GM21737 (cell line): ENCODE data around the gene EFEMP2.
A peak's percentile ranks its signal among the peaks of the same experiment; 100 is the strongest.
"Not testable (repeated sequence)": the region's sequence is repeated elsewhere in the genome, so short reads cannot be mapped to it uniquely, and the experiment has no call there.

Experiments
- ATAC-seq: cut with Tn5 transposase; IDR thresholded peaks from one replicate; pipeline ENCODE4 v1.9.1; 2021; ENCODE audit warnings: mild to moderate bottlenecking, moderate library complexity; ENCODE audit not compliant: unreplicated experiment

Gene EFEMP2

DNA sequence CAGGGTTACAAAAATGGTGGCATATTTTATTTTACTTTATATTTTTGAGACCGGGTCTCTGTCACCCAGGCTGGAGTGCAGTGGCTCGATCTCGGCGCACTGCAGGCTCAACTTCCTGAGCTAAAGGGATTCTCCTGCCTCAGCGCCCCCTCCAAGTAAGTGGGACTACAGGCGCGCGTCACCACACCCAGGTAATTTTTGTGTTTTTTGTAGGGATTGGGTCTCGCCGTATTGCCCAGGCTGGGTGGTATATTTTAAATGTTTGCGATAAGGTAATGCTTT lies 28.2 kb upstream of the EFEMP2 start:
- no peak for ATAC-seq

GRCh38 chr11:65900125-65900898 lies 27.7 kb upstream of the EFEMP2 start, which contains the start of gene FOSL1:
TSS of gene FOSL1 (minus strand) at chr11:65900388. CDS start at chr11:65900339, 49 bp downstream.
- ATAC-seq: peak; percentile 69

DNA sequence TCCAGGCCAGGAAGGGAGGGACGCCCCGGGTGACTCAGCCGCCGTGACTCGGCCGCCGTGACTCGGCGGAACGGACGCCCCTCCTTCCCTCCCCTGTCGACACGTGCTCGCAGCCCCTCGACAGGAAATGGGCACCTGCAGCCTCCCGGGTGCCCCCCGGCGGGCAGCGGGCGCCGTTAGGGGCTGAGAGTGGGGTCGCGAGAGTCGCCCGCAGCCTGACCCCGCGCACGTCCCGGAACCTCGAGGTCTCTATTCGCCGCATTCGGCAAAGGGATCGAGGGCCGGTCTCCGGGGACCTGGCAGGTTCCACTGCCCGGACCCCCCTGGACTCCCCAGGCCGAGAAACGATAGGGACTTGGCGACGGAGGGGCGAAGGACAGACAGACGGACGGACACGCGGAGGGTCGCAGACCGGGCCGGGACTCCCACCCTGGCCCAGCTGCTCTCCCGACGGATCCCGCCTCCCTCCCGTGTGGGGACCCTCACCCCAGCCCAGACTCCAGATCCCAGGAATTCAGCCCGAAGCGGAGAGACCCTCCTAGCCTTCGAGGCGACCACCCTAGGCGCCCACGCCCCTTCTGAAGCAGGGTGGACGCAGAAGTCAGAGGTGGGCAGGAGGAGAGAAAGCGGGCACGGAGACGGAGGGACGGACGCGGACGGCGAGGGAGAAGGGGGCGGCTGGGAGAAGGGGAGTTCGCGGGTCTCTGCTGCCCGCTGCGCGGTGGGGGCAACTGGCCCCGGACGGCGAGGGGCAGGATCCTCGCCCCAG lies 26.9 kb upstream of the EFEMP2 start:
- ATAC-seq: no peak

DNA sequence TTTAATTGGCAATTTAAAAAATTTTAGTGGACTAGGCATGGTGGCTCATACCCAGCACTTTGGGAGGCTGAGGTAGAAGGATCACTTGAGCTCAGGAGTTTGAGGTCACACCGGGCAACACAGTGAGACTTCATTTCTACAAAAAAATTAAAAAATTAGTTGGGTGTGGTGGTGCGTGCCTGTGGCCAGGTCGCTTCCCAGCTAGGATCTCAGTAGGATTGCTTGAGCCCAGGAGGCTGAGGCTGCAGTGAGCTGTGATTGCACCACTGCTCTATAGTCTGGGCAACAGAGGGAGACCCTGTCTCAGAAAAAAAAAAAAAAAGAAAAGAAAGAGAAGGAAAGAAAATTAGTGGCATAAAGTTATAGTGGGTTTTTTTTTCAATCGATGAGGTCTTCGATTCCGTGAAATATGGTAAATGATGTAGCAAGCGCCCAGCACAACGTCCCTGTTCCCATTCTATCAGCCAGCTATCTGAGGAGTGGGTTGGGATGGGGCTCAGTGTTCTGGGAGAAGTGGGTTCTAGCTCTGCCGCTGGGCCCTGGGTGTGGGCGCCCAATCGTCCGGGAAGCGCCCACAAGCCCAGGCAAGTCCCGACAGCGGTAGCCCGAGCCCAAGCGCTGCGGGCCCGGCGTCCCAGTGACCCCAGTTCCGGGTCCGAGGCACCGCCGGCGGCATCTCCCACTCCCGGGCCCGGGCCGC lies 26.2 kb upstream of the EFEMP2 start:
- ATAC-seq: no peak

DNA sequence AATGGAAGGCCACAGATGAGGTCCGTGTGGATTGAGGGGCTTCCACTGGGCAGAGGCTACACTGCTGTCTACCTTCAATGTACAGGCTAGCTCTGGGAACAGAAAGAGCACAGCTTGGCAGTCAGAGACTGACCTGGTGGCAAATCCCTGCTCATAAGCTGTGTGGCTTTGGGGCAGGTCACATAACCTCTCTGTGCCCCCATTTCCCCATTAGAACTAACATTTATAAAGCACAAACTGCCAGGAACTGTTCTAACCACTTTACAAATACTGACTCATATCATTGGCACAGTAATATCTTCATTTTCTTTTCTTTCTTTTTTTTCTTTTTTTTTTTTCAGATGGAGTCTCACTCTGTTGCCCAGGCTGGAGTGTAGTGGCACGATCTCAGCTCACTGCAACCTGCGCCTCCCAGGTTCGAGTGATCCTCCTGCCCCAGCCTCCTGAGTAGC lies 24.4 kb upstream of the EFEMP2 start:
- ATAC-seq: no peak

DNA sequence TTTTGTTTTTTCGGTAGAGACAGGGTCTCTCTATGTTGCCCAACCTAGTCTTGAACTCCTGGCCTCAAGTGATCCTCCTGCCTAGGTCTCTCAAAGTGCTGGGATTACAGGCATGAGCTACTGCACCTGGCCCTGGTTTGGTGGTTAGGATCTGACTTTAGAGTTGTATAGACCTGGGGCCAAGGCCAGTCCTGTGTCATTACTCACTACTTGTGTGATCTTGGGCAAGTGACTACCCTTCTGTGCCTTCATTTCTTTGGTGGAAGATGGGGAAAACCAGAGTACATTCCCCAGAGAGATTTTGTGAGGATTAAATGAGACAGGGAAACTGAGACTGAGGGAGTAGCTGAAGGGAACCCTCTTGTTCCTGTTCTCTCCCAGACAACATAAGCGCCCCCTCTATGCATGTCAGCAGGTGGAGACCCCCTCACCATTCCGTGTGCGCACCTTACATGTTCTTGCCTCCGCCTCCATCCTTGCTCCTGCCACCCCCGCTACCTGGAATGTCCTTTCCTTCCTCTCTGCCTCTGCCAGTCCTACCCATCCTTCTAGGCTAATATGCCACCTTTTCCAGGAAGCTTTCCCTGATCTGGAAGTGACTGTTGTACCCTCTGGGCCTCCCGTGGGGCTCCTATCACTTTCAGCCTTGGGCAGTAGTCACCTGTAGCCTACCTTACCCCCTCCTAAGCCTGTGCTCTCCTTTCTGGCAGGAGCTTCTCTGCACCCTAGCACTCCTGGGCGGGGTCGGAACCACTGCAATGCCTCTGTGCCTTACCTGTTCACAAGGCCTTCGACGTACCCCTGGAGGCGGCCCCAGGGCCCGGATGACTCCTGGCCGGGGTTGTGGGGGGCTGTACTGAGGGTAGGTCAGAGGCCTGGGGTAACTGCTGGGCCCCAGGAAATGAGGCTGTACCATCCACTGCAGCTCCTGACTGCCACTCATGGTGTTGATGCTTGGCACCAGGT lies 23.7 kb upstream of the EFEMP2 start:
- no peak for ATAC-seq

DNA sequence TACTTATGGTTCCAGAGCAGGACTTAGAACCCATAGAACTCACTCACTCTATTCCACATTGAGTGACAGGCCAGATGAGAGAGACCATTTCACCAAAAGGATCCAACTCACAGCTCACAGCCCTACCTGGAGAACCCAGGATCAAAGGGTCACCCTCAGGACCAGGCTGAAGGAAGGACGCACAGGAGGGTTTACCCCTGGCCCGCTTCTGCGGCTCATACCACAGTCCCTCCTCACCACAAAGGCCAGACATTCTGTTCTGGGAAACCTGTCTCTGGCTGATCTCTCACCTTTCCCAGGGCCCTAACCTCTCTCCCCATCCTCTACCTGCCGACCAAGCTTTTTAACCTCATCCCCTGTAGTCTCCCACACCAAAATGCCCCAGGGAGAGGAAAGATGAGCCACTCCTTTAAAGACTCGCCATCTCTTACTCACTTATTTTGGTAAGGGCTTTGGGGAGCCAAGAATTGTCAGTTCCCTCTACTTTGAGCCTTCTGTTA lies 22.9 kb upstream of the EFEMP2 start:
- ATAC-seq: no peak

GRCh38 chr11:65894034-65894591 lies 21.5 kb upstream of the EFEMP2 start:
- ATAC-seq: no peak

- ATAC-seq: no peak
Observed at GRCh38 chr11:65892661-65893317, 20.2 kb upstream of the EFEMP2 start.

- not testable (repeated sequence) for ATAC-seq
Observed at GRCh38 chr11:65892137-65892540, 19.5 kb upstream of the EFEMP2 start.

DNA sequence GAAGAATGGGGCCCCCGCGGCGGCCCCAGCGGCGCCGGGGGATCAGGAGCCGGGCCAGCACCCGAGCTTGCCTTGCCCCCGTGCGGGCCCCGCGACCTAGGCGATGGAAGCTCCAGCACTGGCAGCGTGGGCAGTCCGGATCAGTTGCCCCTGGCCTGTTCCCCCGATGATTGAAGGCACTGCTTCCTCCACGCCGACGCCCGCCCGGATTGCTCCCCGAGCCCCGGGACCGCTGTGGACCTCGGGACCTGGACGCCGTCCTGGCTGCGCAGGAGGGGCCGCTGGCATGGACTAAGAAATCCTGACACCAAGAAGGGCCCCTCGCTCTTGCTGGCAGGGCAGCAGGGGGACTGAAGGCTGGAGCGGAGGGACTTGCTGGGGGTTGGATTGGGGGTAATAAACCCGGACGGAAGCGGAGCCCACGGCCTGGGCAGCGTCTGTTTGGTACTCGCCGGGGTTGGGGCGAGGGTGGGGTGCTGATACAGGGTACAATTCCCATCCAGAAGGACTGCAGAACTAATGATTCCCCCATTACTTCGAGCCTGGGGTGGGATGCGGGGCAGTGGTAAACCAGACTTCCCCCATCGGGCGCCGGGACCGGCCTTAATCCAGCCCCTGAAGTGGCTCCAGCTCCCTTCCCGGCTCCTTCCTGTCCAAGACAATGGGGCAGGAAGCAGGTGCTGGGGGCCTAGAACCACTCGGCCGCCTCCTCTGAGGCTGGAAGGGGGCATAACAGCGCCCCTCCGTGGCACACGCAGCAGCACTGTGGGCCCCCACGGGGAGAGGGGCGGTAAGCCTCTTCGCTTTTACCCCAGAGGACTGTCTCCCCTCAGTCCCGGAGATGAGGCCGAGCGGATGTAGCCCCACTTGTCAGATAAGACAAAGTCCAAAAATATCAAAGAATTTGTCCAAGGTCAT lies 18.9 kb upstream of the EFEMP2 start:
- no peak for ATAC-seq

DNA sequence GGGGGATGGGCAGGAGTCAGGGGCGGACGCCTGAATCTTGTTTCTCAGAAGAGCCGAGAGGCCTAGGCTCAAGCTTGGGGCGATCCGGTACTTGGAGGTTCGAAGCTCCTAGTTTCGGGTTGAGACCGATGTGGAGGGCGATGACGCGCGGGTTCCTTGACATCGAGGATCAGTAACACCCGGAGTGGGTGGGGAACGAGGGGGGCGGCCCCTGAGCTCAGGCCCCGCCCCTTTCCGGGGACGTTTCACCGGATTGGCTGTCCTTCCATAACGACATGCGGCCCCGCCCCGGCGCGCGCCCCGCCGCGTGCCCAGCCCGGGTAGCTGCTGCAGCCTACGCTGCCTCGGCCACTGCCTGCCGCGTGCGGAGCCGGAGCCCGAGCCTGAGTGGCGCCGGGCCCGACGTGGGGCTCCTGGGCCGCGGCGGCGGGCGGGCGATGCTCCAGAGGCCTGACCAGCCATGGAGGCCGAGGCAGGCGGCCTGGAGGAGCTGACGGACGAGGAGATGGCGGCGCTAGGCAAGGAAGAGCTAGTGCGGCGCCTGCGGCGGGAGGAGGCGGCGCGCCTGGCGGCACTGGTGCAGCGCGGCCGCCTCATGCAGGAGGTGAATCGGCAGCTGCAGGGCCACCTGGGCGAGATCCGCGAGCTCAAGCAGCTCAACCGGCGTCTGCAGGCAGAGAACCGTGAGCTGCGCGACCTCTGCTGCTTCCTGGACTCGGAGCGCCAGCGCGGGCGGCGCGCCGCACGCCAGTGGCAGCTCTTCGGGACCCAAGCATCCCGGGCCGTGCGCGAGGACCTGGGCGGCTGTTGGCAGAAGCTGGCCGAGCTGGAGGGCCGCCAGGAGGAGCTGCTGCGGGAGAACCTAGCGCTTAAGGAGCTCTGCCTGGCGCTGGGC lies 18.0 kb upstream of the EFEMP2 start, which contains the start of gene CCDC85B:
Gene CCDC85B (plus strand): TSS at position 350 of the 895 bp plus-strand sequence. CDS start 111 bp downstream, at position 461.
- peak; percentile 56 for ATAC-seq

- ATAC-seq: peak; percentile 42
Observed at GRCh38 chr11:65888163-65888814, 15.7 kb upstream of the EFEMP2 start, which contains the start of gene FIBP. TSS of gene FIBP (minus strand) at chr11:65888471. CDS start at chr11:65888418, 53 bp downstream.

DNA sequence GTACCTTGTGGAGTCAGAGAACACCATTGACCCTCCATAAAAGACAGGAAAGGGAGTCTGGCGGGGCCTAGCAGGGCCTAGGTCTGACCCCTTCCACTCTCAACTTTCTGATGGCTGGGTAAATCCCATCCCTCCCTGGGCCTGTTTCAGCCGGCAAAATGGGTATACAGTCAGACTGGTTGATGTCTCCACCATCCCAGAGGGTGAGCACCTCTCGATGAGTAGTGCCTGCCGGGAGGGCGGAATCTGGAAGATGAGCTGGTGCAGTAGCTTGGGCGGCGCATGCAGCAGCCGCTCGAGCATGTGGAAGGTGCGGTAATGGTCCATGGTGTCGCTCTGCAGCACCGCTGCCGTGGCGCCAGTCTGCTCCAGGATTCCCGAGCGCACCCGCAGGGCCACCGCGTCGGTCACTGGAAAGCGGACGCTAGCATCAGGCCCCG lies 15.1 kb upstream of the EFEMP2 start:
- ATAC-seq: no peak

DNA sequence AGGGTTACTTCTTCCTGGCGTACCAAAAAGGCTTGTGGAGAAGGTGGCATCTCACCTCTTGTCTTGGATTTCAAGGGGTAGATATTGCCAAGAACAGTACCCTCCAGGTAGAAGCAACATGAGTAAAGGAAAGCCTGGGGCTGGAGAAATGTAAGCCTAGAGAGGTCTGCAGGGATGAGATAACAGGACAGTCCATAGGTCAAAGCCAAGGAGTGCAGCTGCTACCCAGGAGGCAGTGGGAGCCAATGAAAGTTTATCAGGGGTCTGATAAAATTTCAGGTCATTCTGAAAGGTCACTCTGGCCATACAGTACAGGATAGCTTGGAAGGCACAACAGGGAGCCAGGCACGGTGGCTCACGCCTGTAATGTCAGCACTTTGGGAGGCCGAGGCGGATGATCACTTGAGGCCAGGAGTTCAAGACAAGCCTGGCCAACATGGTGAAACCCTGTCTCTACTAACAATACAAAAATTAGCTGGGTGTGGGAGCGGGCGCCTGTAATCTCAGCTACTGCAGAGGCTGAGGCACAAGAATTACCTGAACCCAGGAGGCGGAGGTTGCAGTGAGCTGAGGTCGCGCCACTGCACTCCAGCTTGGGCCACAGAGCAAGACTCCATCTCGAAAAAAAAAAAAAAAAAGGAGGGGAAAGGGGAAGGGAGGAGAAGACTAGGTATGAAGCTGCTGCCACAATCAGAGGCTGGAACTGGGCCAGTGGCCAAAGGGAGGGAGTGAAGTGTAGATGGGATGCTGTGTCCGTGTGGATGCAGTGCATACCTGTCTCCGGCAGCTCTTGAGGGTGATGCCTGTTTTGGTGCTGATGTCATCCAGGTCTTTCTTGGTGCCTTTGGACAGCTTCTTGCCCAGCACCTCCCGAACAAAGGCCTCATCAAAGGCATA lies 14.5 kb upstream of the EFEMP2 start:
- no peak for ATAC-seq
